Transverse colon (tissue), 4 donors: ENCODE data around the gene KCNQ2. TPM values are rescaled to one million over a fixed set of nuclear protein-coding genes. Genes with fewer than 3 reads are reported as not detected.

Source experiments
- DNase-seq: peaks from one replicate; pipeline ENCODE4 v3.0.0-alpha.2; 2019
- H3K27ac ChIP-seq, 4 donors: fragments of 200-600 bp; sonication (generic); 2 replicates each; pipeline ENCODE4 v1.5.1; 2016 to 2018; ENCODE audit warnings: inconsistent platforms in 4 of 4
- H3K27me3 ChIP-seq: fragments of 200-600 bp; sonication (generic); 2 replicates; pipeline ENCODE4 v1.5.1; 2017; ENCODE audit warnings: inconsistent platforms
- H3K36me3 ChIP-seq, 4 donors: fragments of 200-600 bp; sonication (generic); 2 replicates each; pipeline ENCODE4 v1.5.1; 2017 to 2019; ENCODE audit warnings: inconsistent platforms in 4 of 4
- H3K4me1 ChIP-seq, 4 donors: fragments of 200-600 bp; sonication (generic); 2 replicates each; pipeline ENCODE4 v1.5.1; 2017 to 2020; ENCODE audit warnings: inconsistent platforms in 4 of 4
- H3K4me3 ChIP-seq, 4 donors: fragments of 200-600 bp; sonication (generic); 1 replicate in 1 of 4; 2 replicates in 3 of 4; pipeline versions ENCODE4 v1.5.1 to v1.6.1; 2017 to 2019; ENCODE audit warnings: inconsistent platforms in 4 of 4
- H3K9me3 ChIP-seq, 2 donors: fragments of 200-600 bp; sonication (generic); 2 replicates each; pipeline ENCODE4 v1.5.1; 2017 to 2019; ENCODE audit warnings: inconsistent platforms in 2 of 2
- EP300 ChIP-seq: sonication (generic); formaldehyde crosslinking; IDR thresholded peaks from one replicate; pipeline ENCODE4 v1.6.1; 2017; ENCODE audit warnings: antibody characterized with exemption, low read depth
- POLR2A ChIP-seq: fragments of 450-650 bp; IDR thresholded peaks from one replicate; pipeline ENCODE4 v1.6.1; 2016; ENCODE audit warnings: antibody characterized with exemption, mild to moderate bottlenecking, moderate library complexity
- POLR2AphosphoS5 ChIP-seq, 3 donors: sonication (generic); formaldehyde crosslinking; IDR thresholded peaks; one replicate each; pipeline ENCODE4 v1.6.1; 2016; ENCODE audit warnings: antibody characterized with exemption in 3 of 3
- WGBS, 2 donors: methylation state at CpG; one replicate each; pipeline ENCODE4 v1.1.5; 2018; ENCODE audit warnings: low coverage in 1 of 2; 5-methylcytosine and 5-hydroxymethylcytosine counted together
- in situ Hi-C, 4 donors: fragments of 200-750 bp; cut with MboI; loops; one replicate each; pipeline versions ENCODE4 v1.15.0 to v1.15.1; 2017; ENCODE audit warnings: low sequenced_read_pairs in 3 of 4, low pct_ligation_motif_present in 1 of 4, low pct_unique_long_range_greater_than_20kb in 1 of 4
- intact Hi-C: fragments of 100-400 bp; cut with DNase I; formaldehyde crosslinking; loops from one replicate; pipeline ENCODE4 v1.15.1; 2023; ENCODE audit warnings: low total_unique reads
- total RNA-seq, 4 donors: library from RNA; depleted of rRNA; stranded (reverse); fragments of >200 nt; gene quantifications; one replicate each; pipeline ENCODE4 v1.1.0, GENCODE V29; 2016
- TF ChIP-seq, protein P1 (sequence below), 5 experiments: fragments of 200-600 bp in 3 of 5; fragments of 450-650 bp in 2 of 5; sonication (generic) in 3 of 5; IDR thresholded peaks; 1 replicate in 2 of 5; 2 replicates in 3 of 5; pipeline ENCODE4 v1.5.1; 2016 to 2017; ENCODE audit warnings: antibody characterized with exemption in 5 of 5, inconsistent platforms in 3 of 5, mild to moderate bottlenecking in 2 of 5, moderate library complexity in 1 of 5

Gene KCNQ2
- total RNA-seq, 4 donors from 2014 or later = 0.32 to 0.41 (median 0.37) TPM; not detected in 1

DNA sequence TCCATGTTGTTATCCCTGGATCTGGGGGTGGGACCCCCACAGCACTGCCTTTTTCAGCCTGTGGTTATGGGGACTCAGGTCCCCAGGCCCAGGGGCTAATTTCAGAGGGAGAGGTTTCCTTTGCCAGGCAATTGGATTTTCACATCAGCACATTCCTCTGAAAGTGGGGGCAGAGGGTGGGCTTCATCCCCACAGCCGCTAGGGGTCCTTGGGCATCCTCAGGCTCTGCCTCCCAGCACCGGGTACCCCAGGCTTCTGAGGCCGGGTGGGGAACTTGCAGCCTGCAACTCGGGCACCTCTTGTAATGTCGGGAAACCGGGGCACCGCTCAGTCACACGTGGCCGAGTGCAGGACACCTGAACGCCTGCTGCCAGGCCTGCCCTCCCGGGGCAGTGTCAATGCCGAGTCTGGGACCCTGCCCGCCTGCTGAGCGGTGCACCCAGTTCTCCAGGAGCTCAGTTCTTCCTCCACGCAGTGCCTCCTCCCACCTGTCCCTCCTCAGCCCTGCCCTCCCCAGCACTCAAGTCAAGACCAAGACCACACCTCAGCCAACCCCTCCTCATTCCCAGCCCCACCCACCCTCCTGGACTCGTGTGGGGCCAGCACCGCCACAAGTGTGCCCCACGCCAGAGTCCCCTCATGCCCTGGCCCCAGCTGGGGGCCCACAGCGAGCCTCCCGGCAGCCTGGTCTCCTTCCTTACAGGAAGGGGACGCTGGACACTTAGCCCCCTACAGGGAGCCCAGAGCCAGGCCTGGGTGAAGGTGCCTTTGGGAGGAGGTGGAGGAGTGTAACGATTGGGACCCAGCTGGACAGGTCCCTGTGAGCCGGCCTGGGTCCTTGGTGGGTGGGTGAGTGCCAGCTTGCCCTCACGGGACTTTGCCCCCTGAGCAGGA, 102.5 kb downstream of the KCNQ2 start:
- peaks cover 45% of the 10 kb centered on the region for H3K27me3 ChIP-seq
- 49 to 75% methylated on average over 4 to 22 of the region's 24 CpGs for WGBS, 2 donors
- no peaks in the 10 kb centered on the region for H3K4me1 ChIP-seq
- no peak for DNase-seq
- H3K4me3 ChIP-seq = no peak overlapping the region
- no peaks in the 10 kb centered on the region for H3K36me3 ChIP-seq
- H3K9me3 ChIP-seq = no peaks in the 10 kb centered on the region
- intact Hi-C loops (no loop called here), in situ Hi-C loops (no loop called here)
- TF ChIP-seq POLR2AphosphoS5 (IDR thresholded peaks at IDR 0.05) (no peak), EP300 (no peak), POLR2A (no peak)
- TF ChIP-seq, protein P1, sequence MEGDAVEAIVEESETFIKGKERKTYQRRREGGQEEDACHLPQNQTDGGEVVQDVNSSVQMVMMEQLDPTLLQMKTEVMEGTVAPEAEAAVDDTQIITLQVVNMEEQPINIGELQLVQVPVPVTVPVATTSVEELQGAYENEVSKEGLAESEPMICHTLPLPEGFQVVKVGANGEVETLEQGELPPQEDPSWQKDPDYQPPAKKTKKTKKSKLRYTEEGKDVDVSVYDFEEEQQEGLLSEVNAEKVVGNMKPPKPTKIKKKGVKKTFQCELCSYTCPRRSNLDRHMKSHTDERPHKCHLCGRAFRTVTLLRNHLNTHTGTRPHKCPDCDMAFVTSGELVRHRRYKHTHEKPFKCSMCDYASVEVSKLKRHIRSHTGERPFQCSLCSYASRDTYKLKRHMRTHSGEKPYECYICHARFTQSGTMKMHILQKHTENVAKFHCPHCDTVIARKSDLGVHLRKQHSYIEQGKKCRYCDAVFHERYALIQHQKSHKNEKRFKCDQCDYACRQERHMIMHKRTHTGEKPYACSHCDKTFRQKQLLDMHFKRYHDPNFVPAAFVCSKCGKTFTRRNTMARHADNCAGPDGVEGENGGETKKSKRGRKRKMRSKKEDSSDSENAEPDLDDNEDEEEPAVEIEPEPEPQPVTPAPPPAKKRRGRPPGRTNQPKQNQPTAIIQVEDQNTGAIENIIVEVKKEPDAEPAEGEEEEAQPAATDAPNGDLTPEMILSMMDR (IDR thresholded peaks at IDR 0.05) = no peak
- no peak overlapping the region for H3K27ac ChIP-seq

DNA sequence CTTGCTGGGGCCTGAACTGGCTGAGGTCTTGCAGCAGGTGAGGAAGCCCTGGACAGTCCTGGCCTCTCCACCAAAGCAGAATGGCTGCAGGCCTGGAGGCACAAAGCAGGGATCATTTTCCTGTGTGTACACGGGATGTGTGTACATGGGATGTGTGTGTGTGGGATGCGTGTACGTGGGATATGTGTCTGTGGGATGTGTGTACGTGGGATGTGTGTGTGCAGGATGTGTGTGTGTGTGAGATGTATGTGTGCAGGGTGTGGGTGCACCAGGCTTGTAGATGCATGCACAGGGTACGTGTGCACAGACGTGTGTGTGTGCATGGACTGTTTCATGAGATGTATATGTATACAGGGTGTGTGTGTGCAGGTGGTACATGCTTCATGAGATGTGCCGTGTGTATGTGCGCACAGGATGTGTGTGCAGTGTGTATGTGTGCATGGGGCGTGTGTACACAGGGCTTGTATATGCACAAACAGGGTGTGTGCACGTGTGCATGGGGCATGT, 103.4 kb downstream of the KCNQ2 start:
- peaks cover 38% of the 10 kb centered on the region for H3K27me3 ChIP-seq
- no peaks in the 10 kb centered on the region for H3K4me1 ChIP-seq

DNA sequence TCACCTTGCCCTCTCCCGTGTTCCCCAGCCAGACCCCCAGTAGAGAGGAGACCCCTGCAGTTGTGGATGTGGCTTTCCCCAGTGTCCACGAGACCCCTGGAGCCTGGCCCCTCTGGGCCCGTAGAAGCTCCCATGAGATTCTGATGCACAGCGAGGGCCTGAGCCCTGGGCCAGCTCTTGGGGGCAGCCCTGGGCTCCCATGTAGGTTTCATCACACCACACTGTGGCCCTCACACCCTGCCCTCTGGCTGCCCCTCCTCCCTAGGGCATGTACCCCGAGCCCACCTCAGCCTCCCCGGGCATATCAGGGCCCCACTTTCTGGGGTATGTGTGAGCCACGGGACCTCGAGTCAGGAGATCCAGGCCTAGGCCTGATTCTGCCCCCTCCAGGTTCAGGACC, 104.3 kb downstream of the KCNQ2 start:
- Histone ChIP-seq H3K4me1 (no peaks in the 10 kb centered on the region), H3K27me3 (peaks cover 38% of the 10 kb centered on the region), H3K27ac (no peak overlapping the region), H3K4me3 (no peak overlapping the region), H3K9me3 (no peaks in the 10 kb centered on the region), H3K36me3 (no peaks in the 10 kb centered on the region)
- intact Hi-C loops = no loop called here
- WGBS, 2 donors = 86% methylated on average over 7 of the region's 8 CpGs; no CpG with 5 or more reads in 1 of the 2 donors
- TF ChIP-seq, protein P1 (IDR thresholded peaks at IDR 0.05) = no peak
- no peak for TF ChIP-seq POLR2AphosphoS5 (IDR thresholded peaks at IDR 0.05)
- TF ChIP-seq EP300 = no peak
- no peak for TF ChIP-seq POLR2A
- no peak for DNase-seq
- in situ Hi-C loops = no loop called here

More for the DNA sequence above, 103.4 kb downstream of the KCNQ2 start:
- intact Hi-C loops (no loop called here), in situ Hi-C loops (no loop called here)
- Histone ChIP-seq H3K4me3 (no peak overlapping the region), H3K36me3 (no peaks in the 10 kb centered on the region), H3K27ac (no peak overlapping the region), H3K9me3 (no peaks in the 10 kb centered on the region)
- TF ChIP-seq POLR2AphosphoS5 (IDR thresholded peaks at IDR 0.05) (no peak), EP300 (no peak), POLR2A (no peak)
- TF ChIP-seq, protein P1 (IDR thresholded peaks at IDR 0.05) = no peak
- no peak for DNase-seq
- 81 to 83% methylated on average over 3 to 10 of the region's 10 CpGs for WGBS, 2 donors

DNA sequence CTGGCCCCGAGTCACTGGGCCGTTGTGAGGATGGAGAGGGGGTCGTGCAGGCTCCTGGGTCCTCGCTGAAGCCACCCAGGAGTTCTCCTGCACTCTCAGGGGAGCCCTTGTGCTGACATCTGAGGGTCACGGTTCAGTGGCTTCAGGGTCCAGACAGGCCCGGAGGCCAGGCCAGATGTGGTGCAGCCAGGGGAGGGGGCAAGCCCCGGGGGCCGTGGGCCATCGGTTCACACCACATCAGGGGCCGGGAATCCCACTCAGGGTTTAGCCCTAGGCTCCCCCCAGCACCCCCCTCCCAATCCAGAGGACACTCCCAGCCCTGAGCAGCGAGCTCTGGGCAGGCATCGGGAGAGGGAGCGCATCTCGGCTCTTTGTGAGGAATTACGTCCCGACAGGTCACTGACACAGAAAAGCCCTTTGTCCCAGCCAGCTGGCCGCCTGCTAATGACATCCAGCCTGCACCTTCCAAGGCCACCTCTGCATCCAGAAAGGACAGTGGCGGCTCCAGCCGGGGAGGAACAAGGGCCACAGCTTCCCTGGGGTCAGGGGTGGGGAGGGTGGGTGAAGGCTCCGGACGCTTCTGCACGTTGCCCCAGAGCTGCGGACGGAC, 104.9 kb downstream of the KCNQ2 start:
- peaks cover 42% of the 10 kb centered on the region for H3K27me3 ChIP-seq
- intact Hi-C loops = no loop called here
- no peak overlapping the region for H3K27ac ChIP-seq
- no peaks in the 10 kb centered on the region for H3K4me1 ChIP-seq
- TF ChIP-seq, protein P1 (IDR thresholded peaks at IDR 0.05) = no peak
- no peak for TF ChIP-seq POLR2A
- TF ChIP-seq EP300 = no peak
- TF ChIP-seq POLR2AphosphoS5 (IDR thresholded peaks at IDR 0.05) = no peak
- in situ Hi-C loops = no loop called here
- 56 to 59% methylated on average over 7 to 24 of the region's 24 CpGs for WGBS, 2 donors
- H3K4me3 ChIP-seq = no peak overlapping the region
- no peaks in the 10 kb centered on the region for H3K9me3 ChIP-seq
- no peaks in the 10 kb centered on the region for H3K36me3 ChIP-seq
- DNase-seq = no peak
